Caco-2 (cell line): ENCODE measurements around the gene PRRX1. TPM values are rescaled to one million over a fixed set of nuclear protein-coding genes. Genes with fewer than 3 reads are reported as not detected.

Source experiments
- BruUV-seq: library from RNA; stranded (reverse); fragments of 400-500 nt; replicated peaks from 2 replicates; lab custom pipeline; 2021; lab: Mats Ljungman, UMichigan
- CTCF ChIA-PET: fragments of 300-600 bp; sonication (Branson Sonifier 250); formaldehyde crosslinking; loops from one replicate; lab custom pipeline; 2022; ENCODE audit warnings: antibody characterized with exemption; lab: Charles Lee
- POLR2A ChIA-PET: fragments of 300-600 bp; sonication (Branson Sonifier 250); formaldehyde crosslinking; loops from one replicate; lab custom pipeline; 2022; ENCODE audit warnings: antibody characterized with exemption; lab: Charles Lee
- DNase-seq, 2 experiments: peaks; one replicate each; pipeline versions ENCODE4 v3.0.0 to v3.0.0-alpha.2; 2020 to 2022
- H3K27me3 ChIP-seq: replicated peaks from 2 replicates; pipeline ENCODE4 v1.6.0; 2011; ENCODE audit warnings: low read length; ENCODE audit not compliant: control insufficient read depth, insufficient read depth
- H3K36me3 ChIP-seq: 2 replicates; pipeline ENCODE4 v1.5.1; 2011; ENCODE audit warnings: low read length; ENCODE audit not compliant: control insufficient read depth, insufficient read depth
- H3K4me1 ChIP-seq: fragments of 250-450 bp; sonication (Bioruptor Pico); 2 replicates; pipeline ENCODE4 v1.5.1; 2020; ENCODE audit warnings: mild to moderate bottlenecking
- H3K4me3 ChIP-seq: 2 replicates; pipeline ENCODE4 v1.5.1; 2011; ENCODE audit warnings: low read depth, mild to moderate bottlenecking, control low read depth, low read length
- H3K9me3 ChIP-seq: fragments of 250-450 bp; sonication (Bioruptor Pico); 2 replicates; pipeline ENCODE4 v1.5.1; 2020; ENCODE audit warnings: mild to moderate bottlenecking, moderate library complexity
- H3K27ac Mint-ChIP-seq: one replicate; pipeline ENCODE4 v1.8.0; 2022; ENCODE audit warnings: mixed read lengths; ENCODE audit not compliant: unreplicated experiment
- H3K27me3 Mint-ChIP-seq: one replicate; pipeline ENCODE4 v1.8.0; 2022; ENCODE audit warnings: mixed read lengths; ENCODE audit not compliant: insufficient read depth, unreplicated experiment
- H3K36me3 Mint-ChIP-seq: one replicate; pipeline ENCODE4 v1.8.0; 2022; ENCODE audit warnings: mild to moderate bottlenecking, mixed read lengths; ENCODE audit not compliant: insufficient read depth, unreplicated experiment
- H3K4me1 Mint-ChIP-seq: one replicate; pipeline ENCODE4 v1.8.0; 2022; ENCODE audit warnings: low read depth, mixed read lengths; ENCODE audit not compliant: unreplicated experiment
- H3K4me3 Mint-ChIP-seq: one replicate; pipeline ENCODE4 v1.8.0; 2022; ENCODE audit warnings: mild to moderate bottlenecking, moderate library complexity, mixed read lengths; ENCODE audit not compliant: unreplicated experiment
- H3K9me3 Mint-ChIP-seq: one replicate; pipeline ENCODE4 v1.8.0; 2022; ENCODE audit warnings: mixed read lengths; ENCODE audit not compliant: unreplicated experiment
- intact Hi-C: fragments of 100-400 bp; cut with micrococcal nuclease; formaldehyde crosslinking; loops from one replicate; pipeline ENCODE4 v1.10.0; 2022; ENCODE audit not compliant: unreplicated experiment
- total RNA-seq: library from RNA; stranded (reverse); gene quantifications from 2 replicates; pipeline ENCODE4 v1.2.3, GENCODE V29; 2022
- TF ChIP-seq, protein P1 (sequence below), 2 experiments: fragments of 200-600 bp in 1 of 2; IDR thresholded peaks; 1 replicate in 1 of 2; 2 replicates in 1 of 2; pipeline versions ENCODE4 v1.5.1 to v1.8.0; 2011 to 2022; ENCODE audit warnings: antibody characterized with exemption in 1 of 2, control low read depth in 1 of 2, inconsistent platforms in 1 of 2, low read depth in 1 of 2, low read length in 1 of 2, mild to moderate bottlenecking in 1 of 2, moderate library complexity in 1 of 2; ENCODE audit not compliant: insufficient read depth in 1 of 2, severe bottlenecking in 1 of 2, unreplicated experiment in 1 of 2

The PRRX1 gene
- total RNA-seq, 1 experiment from 2014 or later, result not detected

DNA sequence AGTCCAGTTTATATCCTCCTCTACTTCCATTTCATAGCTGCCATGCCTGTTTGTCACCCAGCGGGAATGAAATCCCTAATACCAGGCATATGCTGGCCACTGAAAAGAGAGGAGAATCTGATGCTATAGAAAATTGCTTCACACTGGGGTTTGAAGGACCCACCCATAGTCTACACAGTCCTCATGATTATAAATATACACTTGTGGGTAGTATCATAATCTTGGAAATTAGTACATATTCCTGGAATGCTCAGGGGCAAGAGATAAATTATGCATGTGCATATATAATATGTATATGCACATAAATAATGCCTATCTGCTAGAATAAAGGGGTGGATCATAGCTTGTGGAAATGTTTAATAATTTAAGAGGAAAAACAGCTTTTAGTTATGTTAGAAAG is 105.8 kb downstream of the PRRX1 start:
- POLR2A ChIA-PET, result no interaction called here
- Histone ChIP-seq H3K27me3 (no peaks in the 10 kb centered on the region), H3K9me3 (no peaks in the 10 kb centered on the region), H3K36me3 (no peaks in the 10 kb centered on the region), H3K4me1 (0 out of 2 replicates have a peak, but pooled peaks cover 7% of the 10 kb centered on the region), H3K4me3 (no peak overlapping the region)
- Mint-ChIP-seq H3K4me1 (no peaks in the 10 kb centered on the region), H3K9me3 (no peaks in the 10 kb centered on the region), H3K36me3 (no peaks in the 10 kb centered on the region), H3K27me3 (no peaks in the 10 kb centered on the region), H3K27ac (no peak overlapping the region), H3K4me3 (no peak overlapping the region)
- no peak for DNase-seq
- TF ChIP-seq, protein P1, sequence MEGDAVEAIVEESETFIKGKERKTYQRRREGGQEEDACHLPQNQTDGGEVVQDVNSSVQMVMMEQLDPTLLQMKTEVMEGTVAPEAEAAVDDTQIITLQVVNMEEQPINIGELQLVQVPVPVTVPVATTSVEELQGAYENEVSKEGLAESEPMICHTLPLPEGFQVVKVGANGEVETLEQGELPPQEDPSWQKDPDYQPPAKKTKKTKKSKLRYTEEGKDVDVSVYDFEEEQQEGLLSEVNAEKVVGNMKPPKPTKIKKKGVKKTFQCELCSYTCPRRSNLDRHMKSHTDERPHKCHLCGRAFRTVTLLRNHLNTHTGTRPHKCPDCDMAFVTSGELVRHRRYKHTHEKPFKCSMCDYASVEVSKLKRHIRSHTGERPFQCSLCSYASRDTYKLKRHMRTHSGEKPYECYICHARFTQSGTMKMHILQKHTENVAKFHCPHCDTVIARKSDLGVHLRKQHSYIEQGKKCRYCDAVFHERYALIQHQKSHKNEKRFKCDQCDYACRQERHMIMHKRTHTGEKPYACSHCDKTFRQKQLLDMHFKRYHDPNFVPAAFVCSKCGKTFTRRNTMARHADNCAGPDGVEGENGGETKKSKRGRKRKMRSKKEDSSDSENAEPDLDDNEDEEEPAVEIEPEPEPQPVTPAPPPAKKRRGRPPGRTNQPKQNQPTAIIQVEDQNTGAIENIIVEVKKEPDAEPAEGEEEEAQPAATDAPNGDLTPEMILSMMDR (IDR thresholded peaks at IDR 0.05; ENCODE audit: insufficient read depth in 1 of 2, low read depth in 1 of 2, low read length in 1 of 2, severe bottlenecking in 1 of 2, unreplicated experiment in 1 of 2), result no peak
- no TSS peak for BruUV-seq
- CTCF ChIA-PET, result no interaction called here
- intact Hi-C loops, result loop anchor here (5.0 kb wide), 1 partner anchor 113 kb away; no protein-coding TSS in a partner anchor

DNA sequence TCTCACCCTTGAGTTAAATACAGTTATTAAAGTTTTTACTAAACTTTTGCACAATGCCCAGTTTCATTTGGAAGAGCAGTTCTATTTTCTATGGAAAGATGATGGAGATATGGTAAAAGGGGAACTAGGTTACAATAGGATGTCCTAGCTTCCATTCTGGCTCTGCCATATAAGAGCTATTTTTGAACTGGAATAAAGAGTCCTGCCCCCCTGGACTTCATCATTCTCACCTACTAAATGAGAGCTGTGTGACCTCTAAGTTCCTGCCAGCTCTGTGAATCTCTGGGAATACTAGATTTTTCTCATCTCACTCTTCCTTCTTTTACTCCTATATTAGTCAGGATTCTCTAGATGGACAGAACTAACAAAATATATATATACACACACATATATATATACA is 106.3 kb downstream of the PRRX1 start:
- H3K27me3 ChIP-seq, result no peaks in the 10 kb centered on the region
- CTCF ChIA-PET, result no interaction called here
- no peak overlapping the region for H3K4me3 ChIP-seq
- Mint-ChIP-seq H3K27me3 (no peaks in the 10 kb centered on the region), H3K9me3 (no peaks in the 10 kb centered on the region), H3K4me1 (no peaks in the 10 kb centered on the region), H3K36me3 (no peaks in the 10 kb centered on the region), H3K4me3 (no peak overlapping the region), H3K27ac (no peak overlapping the region)
- no peaks in the 10 kb centered on the region for H3K36me3 ChIP-seq
- H3K9me3 ChIP-seq, result no peaks in the 10 kb centered on the region
- DNase-seq, result no peak
- intact Hi-C loops, result no loop called here
- TF ChIP-seq, protein P1 (IDR thresholded peaks at IDR 0.05; ENCODE audit: insufficient read depth in 1 of 2, low read depth in 1 of 2, low read length in 1 of 2, severe bottlenecking in 1 of 2, unreplicated experiment in 1 of 2), result no peak
- 0 out of 2 replicates have a peak, but pooled peaks cover 7% of the 10 kb centered on the region for H3K4me1 ChIP-seq
- POLR2A ChIA-PET, result no interaction called here
- no TSS peak for BruUV-seq

DNA sequence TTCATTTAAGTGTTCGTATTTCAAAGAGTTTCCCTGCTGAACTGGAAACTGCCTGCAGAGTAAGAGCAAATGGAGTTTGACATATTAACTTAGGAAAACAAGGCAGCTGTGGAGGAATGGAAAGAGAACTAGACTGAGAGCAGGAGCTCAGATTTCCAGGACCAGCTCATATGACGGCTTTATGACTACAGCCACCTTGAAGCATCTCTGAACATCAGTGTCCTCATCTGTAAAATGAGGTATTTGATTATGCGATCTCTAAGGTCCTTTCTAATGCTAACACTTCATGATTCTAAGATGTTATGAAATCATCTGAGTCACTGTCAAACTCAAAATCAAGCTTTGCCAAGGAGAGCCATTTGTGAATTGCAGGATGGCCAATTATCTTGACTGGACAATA is 112.3 kb downstream of the PRRX1 start:
- H3K36me3 Mint-ChIP-seq, result no peaks in the 10 kb centered on the region
- CTCF ChIA-PET, result no interaction called here
- DNase-seq, result no peak
- H3K4me1 ChIP-seq, result peaks cover 12% of the 10 kb centered on the region; the same call in 1 of the 2 replicates
- TF ChIP-seq, protein P1 (IDR thresholded peaks at IDR 0.05; ENCODE audit: insufficient read depth in 1 of 2, low read depth in 1 of 2, low read length in 1 of 2, severe bottlenecking in 1 of 2, unreplicated experiment in 1 of 2), result no peak
- POLR2A ChIA-PET, result no interaction called here
- intact Hi-C loops, result no loop called here
- no peaks in the 10 kb centered on the region for H3K27me3 ChIP-seq
- no peak overlapping the region for H3K27ac Mint-ChIP-seq
- H3K4me3 ChIP-seq, result no peak overlapping the region
- no peaks in the 10 kb centered on the region for H3K9me3 ChIP-seq
- H3K4me3 Mint-ChIP-seq, result no peak overlapping the region
- H3K36me3 ChIP-seq, result no peaks in the 10 kb centered on the region
- no peaks in the 10 kb centered on the region for H3K4me1 Mint-ChIP-seq
- BruUV-seq, result no TSS peak
- H3K27me3 Mint-ChIP-seq, result no peaks in the 10 kb centered on the region
- H3K9me3 Mint-ChIP-seq, result peaks cover 14% of the 10 kb centered on the region
